Subcutaneous abdominal adipose tissue (tissue), 5 donors: ENCODE results near the gene HSPA8.
"Not testable (repeated sequence)": the region's sequence is repeated elsewhere in the genome, so short reads cannot be mapped to it uniquely, and the experiment has no call there.

Experiments
- H3K27ac ChIP-seq: one replicate; pipeline ENCODE4 v1.7.0; 2013; ENCODE audit warnings: low read depth, mild to moderate bottlenecking, inconsistent platforms, low read length, moderate library complexity
- H3K27me3 ChIP-seq, 5 donors: one replicate each; pipeline ENCODE4 v1.7.0; 2013; ENCODE audit warnings: low read length in 5 of 5, inconsistent platforms in 1 of 5; ENCODE audit not compliant: control insufficient read depth in 5 of 5, insufficient read depth in 4 of 5
- H3K36me3 ChIP-seq, 5 donors: one replicate each; pipeline ENCODE4 v1.7.0; 2013; ENCODE audit warnings: low read length in 5 of 5; ENCODE audit not compliant: control insufficient read depth in 5 of 5, insufficient read depth in 5 of 5
- H3K4me1 ChIP-seq, 5 donors: one replicate each; pipeline ENCODE4 v1.7.0; 2013; ENCODE audit warnings: low read length in 5 of 5, mild to moderate bottlenecking in 3 of 5, moderate library complexity in 1 of 5; ENCODE audit not compliant: control insufficient read depth in 5 of 5, insufficient read depth in 5 of 5
- H3K4me3 ChIP-seq, 5 donors: one replicate each; pipeline ENCODE4 v1.7.0; 2013; ENCODE audit warnings: low read length in 5 of 5, low read depth in 1 of 5
- H3K9ac ChIP-seq, 5 donors: one replicate each; pipeline ENCODE4 v1.7.0; 2013; ENCODE audit warnings: low read length in 5 of 5, mild to moderate bottlenecking in 4 of 5, moderate library complexity in 3 of 5
- H3K9me3 ChIP-seq, 5 donors: one replicate each; pipeline ENCODE4 v1.7.0; 2013; ENCODE audit warnings: low read length in 5 of 5; ENCODE audit not compliant: control insufficient read depth in 5 of 5
- donor health status: healthy.
- donor health status: healthy.
- donor health status: healthy.
- donor health status: healthy.
- donor health status: healthy.

The HSPA8 gene

DNA sequence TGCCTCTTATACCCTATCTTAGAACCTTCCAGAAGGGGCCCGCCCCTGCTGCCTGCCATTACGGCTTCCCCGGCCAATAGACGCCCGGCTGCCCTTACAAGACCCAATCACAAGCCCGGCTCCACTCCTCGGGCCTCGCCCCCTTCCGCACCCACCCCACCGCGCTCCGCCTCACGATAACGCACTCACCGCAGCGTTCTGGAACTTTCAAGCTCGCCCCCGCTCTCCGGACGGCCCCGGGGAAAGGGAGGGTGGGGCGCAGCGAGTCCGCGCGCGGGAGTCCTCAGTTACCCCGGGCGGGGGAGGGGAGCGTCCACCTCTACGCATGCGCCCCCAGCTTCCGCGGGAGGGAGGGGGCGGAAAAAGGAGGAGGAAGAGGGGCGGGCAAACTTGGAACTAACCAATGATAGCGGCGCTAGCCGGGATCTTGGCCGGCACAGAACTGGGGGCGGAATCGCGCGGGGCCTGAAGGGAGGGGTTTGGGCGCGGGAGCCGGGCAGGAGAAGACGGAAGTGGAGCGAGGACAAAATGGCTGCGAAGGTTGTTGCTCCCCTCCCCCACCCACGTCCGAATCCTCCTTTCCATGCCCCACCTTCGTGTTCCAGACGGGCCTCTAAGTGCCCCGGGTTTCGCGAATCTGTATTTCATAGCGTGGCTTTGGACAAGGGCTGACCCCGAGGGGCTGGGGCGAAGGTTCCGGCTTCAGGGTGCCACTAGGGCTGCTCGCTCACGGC lies 389 bp upstream of the HSPA8 start:
- Histone ChIP-seq H3K9me3 (no peaks in the 10 kb centered on the region), H3K9ac (peak overlapping the region; percentile 82 to 100 (median 99)), H3K4me1 (peaks cover 11 to 69% (median 61%) of the 10 kb centered on the region in 5 donors), H3K36me3 (peaks cover 19 to 41% (median 35%) of the 10 kb centered on the region in 5 donors), H3K27ac (peak overlapping the region; percentile 100), H3K4me3 (peak overlapping the region; percentile 91 to 99 (median 97)), H3K27me3 (no peaks in the 10 kb centered on the region)

DNA sequence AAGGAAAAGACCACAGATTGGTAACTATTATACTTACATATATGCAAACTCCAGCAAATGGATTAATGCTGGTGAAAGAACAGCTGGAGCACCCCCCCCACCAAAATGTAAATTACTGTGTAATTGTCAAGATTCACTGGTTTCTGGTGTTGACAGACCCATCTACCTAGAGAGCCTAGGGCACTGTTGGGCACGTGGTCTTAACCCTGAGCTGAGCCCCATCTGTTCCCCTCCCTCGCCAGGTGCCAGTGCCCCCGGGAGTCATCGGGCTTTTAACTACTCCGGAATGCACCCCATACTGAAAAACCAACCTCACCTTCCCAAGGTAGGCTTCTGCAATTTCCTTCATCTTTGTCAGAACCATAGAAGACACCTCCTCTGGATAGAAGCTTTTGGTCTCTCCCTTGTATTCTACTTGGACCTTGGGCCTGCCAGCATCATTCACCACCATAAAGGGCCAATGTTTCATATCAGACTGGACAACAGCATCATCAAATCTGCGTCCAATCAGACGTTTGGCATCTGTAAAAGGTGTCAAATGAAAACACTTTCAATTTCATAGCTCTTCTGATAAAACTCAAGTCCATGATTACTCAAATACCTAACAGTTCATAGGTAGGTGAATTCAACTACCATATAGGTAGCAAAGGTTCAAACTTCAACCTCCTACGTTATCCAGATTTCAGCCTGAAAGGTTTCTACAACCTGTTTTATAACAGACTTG lies 1.5 kb downstream of the HSPA8 start:
- Histone ChIP-seq H3K9ac (peak overlapping the region; percentile 87 to 97 (median 94)), H3K9me3 (no peaks in the 10 kb centered on the region), H3K36me3 (peaks cover 32 to 60% (median 53%) of the 10 kb centered on the region in 5 donors), H3K4me3 (peak overlapping the region; percentile 91 to 99 (median 97)), H3K4me1 (peaks cover 11 to 74% (median 64%) of the 10 kb centered on the region in 5 donors), H3K27ac (peak overlapping the region; percentile 100), H3K27me3 (no peaks in the 10 kb centered on the region)

DNA sequence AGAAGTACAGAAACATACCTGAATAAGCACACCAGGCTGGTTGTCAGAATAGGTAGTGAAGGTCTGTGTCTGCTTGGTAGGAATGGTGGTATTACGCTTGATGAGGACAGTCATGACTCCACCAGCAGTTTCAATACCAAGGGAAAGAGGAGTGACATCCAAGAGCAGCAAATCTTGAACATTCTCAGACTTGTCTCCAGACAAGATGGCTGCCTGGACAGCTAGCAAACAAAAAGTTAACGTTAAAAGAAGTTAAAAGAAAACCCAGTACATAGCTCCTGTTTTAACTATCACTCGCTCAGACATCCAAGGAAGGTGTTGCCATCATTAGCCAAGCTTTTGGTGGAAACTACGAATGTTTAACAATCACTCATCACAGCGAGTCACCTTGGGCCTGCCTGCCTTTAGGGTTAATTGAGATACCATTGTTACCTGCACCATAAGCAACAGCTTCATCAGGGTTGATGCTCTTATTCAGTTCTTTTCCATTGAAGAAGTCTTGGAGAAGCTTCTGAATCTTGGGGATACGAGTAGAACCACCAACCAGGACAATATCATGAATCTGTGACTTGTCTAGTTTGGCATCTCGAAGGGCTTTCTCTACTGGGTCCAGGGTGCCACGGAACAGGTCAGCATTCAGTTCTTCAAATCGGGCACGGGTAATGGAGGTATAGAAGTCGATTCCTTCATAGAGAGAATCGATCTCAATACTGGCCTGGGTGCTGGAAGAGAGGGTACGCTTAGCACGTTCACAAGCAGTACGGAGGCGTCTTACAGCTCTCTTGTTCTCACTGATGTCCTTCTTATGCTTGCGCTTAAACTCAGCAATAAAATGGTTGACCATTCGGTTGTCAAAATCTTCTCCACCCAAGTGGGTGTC lies 2.7 kb downstream of the HSPA8 start:
- not testable (repeated sequence) for H3K27me3 ChIP-seq, H3K9me3 ChIP-seq
- H3K9ac ChIP-seq, result peak overlapping the region in 3 of 5 donors; percentile 20 to 94 (median 40)
- H3K27ac ChIP-seq, result peak overlapping the region; percentile 39
- peaks cover 11 to 75% (median 59%) of the 10 kb centered on the region in 5 donors for H3K4me1 ChIP-seq
- peaks cover 35 to 70% (median 61%) of the 10 kb centered on the region in 5 donors for H3K36me3 ChIP-seq
- H3K4me3 ChIP-seq, result peak overlapping the region; percentile 15 to 99 (median 97)

DNA sequence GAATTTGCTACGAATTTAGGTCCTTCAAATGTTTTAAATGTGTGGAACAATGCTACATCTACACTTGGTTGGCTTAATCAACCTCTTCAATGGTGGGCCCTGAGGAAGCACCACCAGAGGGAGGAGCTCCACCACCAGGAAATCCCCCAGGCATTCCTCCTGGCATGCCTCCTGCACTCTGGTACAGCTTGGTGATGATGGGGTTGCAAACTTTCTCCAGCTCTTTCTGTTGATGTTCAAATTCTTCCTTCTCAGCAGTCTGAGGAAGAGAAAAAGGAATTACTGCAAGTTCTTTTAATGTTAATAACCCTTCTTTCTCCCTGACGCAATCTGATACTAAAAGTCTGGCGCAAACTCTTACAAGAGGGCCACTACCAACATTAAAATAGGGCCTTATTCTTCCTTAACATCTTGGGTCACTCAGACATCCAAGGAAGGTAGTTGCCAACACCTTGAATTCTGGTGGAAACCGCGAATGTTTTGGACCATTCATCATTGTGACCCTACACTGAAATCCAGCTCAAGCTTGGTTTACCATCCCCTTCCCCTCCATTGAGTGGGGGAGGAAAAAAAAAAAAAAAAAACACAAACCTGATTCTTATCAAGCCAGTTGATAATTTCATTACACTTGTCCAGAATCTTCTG lies 4.2 kb downstream of the HSPA8 start:
- H3K9me3 ChIP-seq, result no peaks in the 10 kb centered on the region
- peak overlapping the region; percentile 17 for H3K27ac ChIP-seq
- H3K4me3 ChIP-seq, result no peak overlapping the region
- H3K4me1 ChIP-seq, result peaks cover 13 to 60% (median 46%) of the 10 kb centered on the region in 5 donors
- no peaks in the 10 kb centered on the region for H3K27me3 ChIP-seq
- no peak overlapping the region for H3K9ac ChIP-seq
- H3K36me3 ChIP-seq, result peaks cover 39 to 78% (median 62%) of the 10 kb centered on the region in 5 donors

DNA sequence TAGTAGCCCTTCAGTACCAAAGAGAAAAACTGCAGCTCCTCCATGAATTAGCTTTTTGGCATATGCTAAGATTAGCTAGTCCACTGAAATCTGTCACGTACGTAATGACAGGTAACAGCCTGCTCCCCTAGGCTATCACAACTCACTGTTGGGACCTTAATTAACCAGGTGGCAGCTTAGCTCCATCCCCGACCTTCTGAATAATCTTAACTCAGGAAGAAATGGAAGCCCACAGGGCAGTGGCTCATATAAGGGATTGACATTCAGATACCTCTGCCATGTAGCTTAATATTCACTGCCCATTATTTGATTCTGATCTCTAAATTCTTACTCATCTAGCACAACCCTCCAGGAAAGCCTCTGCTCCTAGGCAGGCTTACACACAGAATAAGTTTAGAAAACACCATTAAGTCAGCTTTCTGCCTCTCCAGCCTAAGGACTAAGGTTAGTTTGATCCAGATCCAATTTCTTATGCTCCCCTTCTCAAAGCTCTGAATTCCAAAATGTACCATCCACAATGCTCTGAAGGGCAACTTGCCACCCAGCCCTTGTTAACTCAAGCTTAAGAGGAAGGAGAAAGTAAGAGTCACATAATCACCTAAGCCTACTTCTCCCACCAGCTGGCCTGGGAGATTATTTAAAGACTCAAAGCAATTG lies 5.0 kb downstream of the HSPA8 start:
- Histone ChIP-seq H3K27ac (peak overlapping the region; percentile 17), H3K4me1 (peaks cover 13 to 60% (median 46%) of the 10 kb centered on the region in 5 donors), H3K9ac (peak overlapping the region in 2 of 5 donors; percentile 6 to 21)

DNA sequence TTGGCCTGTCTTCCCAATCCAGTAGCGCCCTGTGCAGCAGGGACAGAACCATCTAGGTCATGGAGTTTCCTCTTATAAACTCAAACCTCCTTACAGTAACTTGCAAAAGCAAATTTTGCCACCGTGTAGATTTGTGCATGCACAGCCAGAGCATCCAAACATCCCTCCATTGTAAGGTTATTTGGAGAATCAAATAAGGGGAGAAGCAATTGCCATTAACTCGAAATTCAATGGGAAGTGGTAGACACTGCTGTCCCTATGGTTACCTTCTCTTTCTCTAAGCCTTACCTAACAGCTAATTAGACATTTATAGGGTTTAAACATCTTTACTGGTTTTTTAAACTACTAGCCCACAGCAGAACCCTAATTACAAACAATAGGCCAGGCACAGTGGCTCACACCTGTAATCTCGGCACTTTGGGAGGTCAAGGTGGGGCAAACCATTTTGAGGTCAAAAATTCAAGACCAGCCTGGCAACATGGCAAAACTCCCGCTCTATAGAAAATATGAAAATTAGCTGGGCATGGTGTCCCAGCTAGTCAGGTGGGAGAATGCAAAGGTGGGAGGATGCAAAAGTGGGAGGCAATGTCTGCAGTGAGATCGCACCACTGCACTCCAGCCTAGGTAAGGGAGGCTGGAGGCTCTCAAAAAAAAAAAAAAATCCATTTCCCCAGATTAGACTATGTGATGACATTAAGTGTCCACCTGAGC lies 6.6 kb downstream of the HSPA8 start:
- no peak overlapping the region for H3K9ac ChIP-seq
- H3K4me1 ChIP-seq, result peaks cover 13 to 44% (median 34%) of the 10 kb centered on the region in 5 donors
- H3K27me3 ChIP-seq, result no peaks in the 10 kb centered on the region
- H3K4me3 ChIP-seq, result no peak overlapping the region
- no peak overlapping the region for H3K27ac ChIP-seq
- H3K9me3 ChIP-seq, result no peaks in the 10 kb centered on the region
- H3K36me3 ChIP-seq, result peaks cover 39 to 70% (median 60%) of the 10 kb centered on the region in 5 donors

More for the DNA sequence above, 5.0 kb downstream of the HSPA8 start:
- H3K27me3 ChIP-seq, result no peaks in the 10 kb centered on the region
- H3K36me3 ChIP-seq, result peaks cover 39 to 81% (median 65%) of the 10 kb centered on the region in 5 donors
- H3K9me3 ChIP-seq, result no peaks in the 10 kb centered on the region
- no peak overlapping the region for H3K4me3 ChIP-seq

DNA sequence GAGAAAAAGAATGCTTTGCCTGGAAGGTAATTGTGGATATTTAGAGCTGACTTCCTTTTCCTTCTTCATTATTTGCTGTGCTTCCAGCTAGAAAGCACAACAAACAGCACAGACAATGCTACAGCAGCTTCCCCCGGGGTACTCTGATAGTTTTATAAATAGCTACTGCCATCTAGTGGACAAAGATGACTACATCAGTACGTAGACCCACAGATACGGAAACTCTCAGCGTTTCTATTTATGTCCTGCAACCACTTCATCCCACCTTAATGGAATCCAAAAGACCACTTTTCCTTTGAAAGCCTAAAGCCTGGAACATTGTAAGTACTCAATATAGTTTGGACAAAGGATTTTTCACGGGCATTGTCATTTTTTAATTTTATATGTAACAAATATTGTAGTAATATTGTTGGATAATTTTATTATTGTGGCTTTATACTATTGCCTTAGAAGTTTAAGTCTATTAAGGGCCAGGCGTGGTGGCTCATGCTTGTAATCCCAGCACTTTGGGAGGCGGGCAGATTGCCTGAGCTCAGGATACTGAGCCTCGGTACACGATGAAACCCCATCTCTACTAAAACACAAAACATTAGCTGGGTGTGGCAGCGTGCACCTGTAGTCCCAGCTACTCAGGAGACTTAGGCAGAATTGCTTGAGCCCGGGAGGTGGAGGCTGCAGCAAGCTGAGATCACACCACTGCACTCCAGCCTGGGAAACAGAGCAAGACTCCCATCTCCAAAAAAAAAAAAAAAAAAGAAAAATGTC lies 7.5 kb downstream of the HSPA8 start:
- Histone ChIP-seq H3K36me3 (peaks cover 39 to 62% (median 51%) of the 10 kb centered on the region in 5 donors), H3K4me1 (peaks cover 11 to 36% (median 26%) of the 10 kb centered on the region in 5 donors), H3K9me3 (no peaks in the 10 kb centered on the region), H3K27ac (no peak overlapping the region), H3K27me3 (no peaks in the 10 kb centered on the region), H3K4me3 (no peak overlapping the region), H3K9ac (no peak overlapping the region)

DNA sequence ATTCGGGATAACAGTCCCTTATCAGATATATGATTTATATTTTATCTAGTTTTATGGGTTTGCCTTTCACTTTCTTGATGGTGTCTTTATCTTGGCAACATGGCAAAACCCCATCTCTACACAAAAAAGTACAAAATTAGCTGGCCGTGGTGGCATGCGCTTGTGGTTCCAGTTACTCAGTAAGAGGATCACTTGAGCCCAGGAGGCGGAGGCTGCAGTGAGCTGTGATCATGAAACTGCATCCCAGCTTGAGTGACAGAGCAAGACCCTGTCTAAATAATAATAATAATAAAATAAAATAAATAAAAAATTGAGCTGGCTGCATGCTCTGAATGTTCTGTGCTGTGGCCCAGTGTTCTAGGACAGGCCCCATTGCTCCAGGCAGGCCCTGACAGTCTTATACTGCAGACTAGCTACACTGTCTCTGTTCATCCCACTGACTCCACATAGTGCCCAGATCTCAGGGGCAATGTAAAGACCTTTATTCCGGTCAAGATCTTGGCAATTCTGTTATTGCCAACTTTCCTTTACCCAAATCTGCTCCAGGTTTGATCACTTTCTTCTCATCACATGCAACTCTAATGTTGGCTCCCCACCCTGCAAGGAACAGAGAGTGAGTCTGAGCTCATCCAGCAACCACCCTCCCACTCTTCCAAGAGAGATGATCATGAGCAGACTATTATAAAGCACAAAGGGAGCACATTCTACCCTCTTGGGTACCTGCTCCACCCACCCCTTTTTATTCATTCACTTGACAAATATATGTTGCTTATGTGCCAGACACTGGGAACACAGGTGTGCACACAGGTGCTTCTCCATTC lies 8.8 kb downstream of the HSPA8 start:
- Histone ChIP-seq H3K9me3 (no peaks in the 10 kb centered on the region), H3K27me3 (no peaks in the 10 kb centered on the region), H3K4me3 (no peak overlapping the region), H3K36me3 (peaks cover 26 to 48% (median 38%) of the 10 kb centered on the region in 5 donors), H3K27ac (no peak overlapping the region), H3K4me1 (peaks cover 3 to 22% (median 13%) of the 10 kb centered on the region in 5 donors), H3K9ac (no peak overlapping the region)
